HepG2 (cell line): ENCODE measurements around the gene FOLR2. TPM values are rescaled to one million over a fixed set of nuclear protein-coding genes. Genes with fewer than 3 reads are reported as not detected.
"Not testable (repeated sequence)": the region's sequence is repeated elsewhere in the genome, so short reads cannot be mapped to it uniquely, and the experiment has no call there.

ENCODE experiments used
- ATAC-seq: fragments of 200-7000 bp; cut with Tn5 transposase; 3 replicates; pipeline ENCODE4 v1.9.1; 2020; ENCODE audit warnings: mild to moderate bottlenecking, moderate library complexity
- BruUV-seq: library from RNA; stranded (reverse); fragments of 400-500 nt; replicated peaks from 2 replicates; lab custom pipeline; 2021; lab: Mats Ljungman, UMichigan
- CTCF ChIA-PET: fragments of 300-600 bp; formaldehyde crosslinking; extraction: SDS; loops from one replicate; lab custom pipeline; 2021; ENCODE audit warnings: low total read pairs, inconsistent platforms, low intra/inter-chr PET ratio; lab: Yijun Ruan, JAX
- POLR2A ChIA-PET: fragments of 350-600 bp; sonication (Branson Sonifier 250); formaldehyde crosslinking; loops from one replicate; lab custom pipeline; 2020; ENCODE audit warnings: antibody characterized with exemption, inconsistent platforms; lab: Yijun Ruan, JAX
- DNase-seq: peaks from one replicate; pipeline ENCODE4 v3.0.0-alpha.2; 2015; ENCODE audit warnings: low spot score
- FAIRE-seq: peaks from 3 replicates; lab custom pipeline; 2011; peaks lifted over from hg19 to GRCh38; lab: Jason Lieb, UNC
- H2AFZ ChIP-seq: one replicate; pipeline ENCODE4 v1.6.1; 2011; ENCODE audit warnings: low read length, inconsistent platforms
- H3K27ac ChIP-seq: fragments of 300-600 bp; 3 replicates; pipeline ENCODE4 v1.8.0; 2011; ENCODE audit warnings: mixed run types, mild to moderate bottlenecking, mixed read lengths, low read length, inconsistent platforms; ENCODE audit not compliant: insufficient read depth; ENCODE audit errors: extremely low read length
- H3K27me3 ChIP-seq, 2 experiments: fragments of 200-600 bp in 1 of 2; 2 replicates in 1 of 2; 3 replicates in 1 of 2; pipeline versions ENCODE4 v1.6.0 to v1.8.0; 2011; ENCODE audit warnings: low read length in 2 of 2, mild to moderate bottlenecking in 2 of 2, moderate library complexity in 2 of 2, inconsistent platforms in 1 of 2; ENCODE audit not compliant: insufficient read depth in 2 of 2, control insufficient read depth in 1 of 2
- H3K36me3 ChIP-seq, 2 experiments: fragments of 200-600 bp in 1 of 2; replicated peaks in 1 of 2; 2 replicates in 1 of 2; 3 replicates in 1 of 2; pipeline versions ENCODE4 v1.5.1 to v1.8.0; 2011; ENCODE audit warnings: low read length in 2 of 2, inconsistent platforms in 1 of 2; ENCODE audit not compliant: insufficient read depth in 2 of 2, control insufficient read depth in 1 of 2
- H3K4me1 ChIP-seq: 2 replicates; pipeline ENCODE4 v1.5.1; 2012; ENCODE audit warnings: low read length, inconsistent platforms; ENCODE audit not compliant: insufficient read depth
- H3K4me2 ChIP-seq: 2 replicates; pipeline ENCODE4 v1.6.0; 2011; ENCODE audit warnings: low read depth, low read length, inconsistent platforms
- H3K4me3 ChIP-seq, 3 experiments: fragments of 200-600 bp in 1 of 3; sonication (generic), shearing (Covaris generic) in 1 of 3; replicated peaks in 1 of 3; 2 replicates each; pipeline ENCODE4 v1.5.1; 2011 to 2016; ENCODE audit warnings: low read length in 3 of 3, inconsistent platforms in 2 of 3, low read depth in 2 of 3, mild to moderate bottlenecking in 2 of 3, control low read depth in 1 of 3, mixed read lengths in 1 of 3; ENCODE audit not compliant: insufficient read depth in 1 of 3
- H3K79me2 ChIP-seq: one replicate; pipeline ENCODE4 v1.6.1; 2011; ENCODE audit warnings: low read length, inconsistent platforms; ENCODE audit not compliant: insufficient read depth
- H3K9ac ChIP-seq: 2 replicates; pipeline ENCODE4 v1.6.0; 2011; ENCODE audit warnings: mild to moderate bottlenecking, low read depth, low read length, inconsistent platforms; ENCODE audit not compliant: insufficient read depth
- H3K9me3 ChIP-seq: 2 replicates; pipeline ENCODE4 v1.5.1; 2012; ENCODE audit warnings: mild to moderate bottlenecking, low read length
- H4K20me1 ChIP-seq: 2 replicates; pipeline ENCODE4 v1.6.0; 2011; ENCODE audit warnings: inconsistent platforms, mild to moderate bottlenecking, low read length, moderate library complexity; ENCODE audit not compliant: insufficient read depth
- ELF3 ChIP-seq: IDR thresholded peaks from 2 replicates; pipeline ENCODE4 v1.6.1; 2016; ENCODE audit warnings: missing genetic modification reagents, missing compliant biosample characterization
- GMEB2 ChIP-seq: IDR thresholded peaks from 2 replicates; pipeline ENCODE4 v1.6.1; 2016; ENCODE audit warnings: missing biosample characterization, missing genetic modification reagents, low read depth
- ZNF770 ChIP-seq: sonication (generic); formaldehyde crosslinking; IDR thresholded peaks from 2 replicates; pipeline ENCODE4 v1.5.0; 2020; ENCODE audit warnings: mild to moderate bottlenecking, missing genetic modification reagents
- WGBS: methylation state at CpG from one replicate; pipeline ENCODE4 v1.1.6; 2017; ENCODE audit warnings: low lambda C conversion rate; 5-methylcytosine and 5-hydroxymethylcytosine counted together
- in situ Hi-C: cut with HindIII; loops from 2 replicates; pipeline ENCODE4 v1.10.0; 2017; ENCODE audit warnings: low pct_unique_long_range_greater_than_20kb; ENCODE audit not compliant: extremely low pct_ligation_motif_present
- intact Hi-C: fragments of 100-400 bp; cut with micrococcal nuclease; formaldehyde crosslinking; loops from one replicate; pipeline ENCODE4 v1.10.0; 2022; ENCODE audit not compliant: unreplicated experiment
- polyA plus RNA-seq, 8 experiments: library from polyadenylated mRNA; depleted of rRNA in 3 of 8; stranded (reverse) in 7 of 8; unstranded in 1 of 8; fragments of >200 nt; fragmentation: Illumina TruSeq in 4 of 8; extraction: Trizol in 4 of 8; gene quantifications; 2 replicates each; pipeline versions ENCODE4 v1.2.1 to v1.2.3, GENCODE V29; 2011 to 2016; ENCODE audit warnings: low read depth in 4 of 8, missing spikeins in 1 of 8, mixed read lengths in 1 of 8; ENCODE audit not compliant: insufficient read depth in 1 of 8
- total RNA-seq, 5 experiments: library from RNA; depleted of rRNA; stranded (reverse); fragments of >200 nt; fragmentation: Illumina TruSeq; extraction: Trizol; gene quantifications; 2 replicates each; pipeline ENCODE4 v1.2.3, GENCODE V29; 2016; ENCODE audit warnings: low read depth in 1 of 5

Gene FOLR2
- total and polyA plus RNA-seq, 2 of the 13 experiments (the other 11 are each of a cell fraction or from before 2014, with no cell fraction given) = 0.09 TPM; not detected in 1

- no peak for TF ChIP-seq GMEB2 (CRISPR knock-in tag)
These were observed 49.4 kb downstream of the FOLR2 start (continued) for GRCh38 chr11:72265951-72266350.

GRCh38 chr11:72266960-72267359 is 50.4 kb downstream of the FOLR2 start:
- H3K9me3 ChIP-seq, H2AFZ ChIP-seq, H3K36me3 ChIP-seq, H3K27ac ChIP-seq, H3K4me3 ChIP-seq, H3K27me3 ChIP-seq, CTCF ChIA-PET, DNase-seq, H4K20me1 ChIP-seq, in situ Hi-C loops, intact Hi-C loops, H3K79me2 ChIP-seq, H3K9ac ChIP-seq, BruUV-seq, POLR2A ChIA-PET, ATAC-seq, H3K4me2 ChIP-seq: not testable (repeated sequence)
- WGBS = 0% methylated on average over 5 of the region's 5 CpGs
- peak; percentile 32 for FAIRE-seq
- peaks cover 22% of the 10 kb centered on the region for H3K4me1 ChIP-seq
- TF ChIP-seq ZNF770 (CRISPR knock-in tag) (peak; percentile 96), ELF3 (peak; percentile 23; the same call in 1 of the 2 replicates)
